IMR-90 (cell line): Measurements from ENCODE around the gene CKB. TPM values are rescaled to one million over a fixed set of nuclear protein-coding genes. Genes with fewer than 3 reads are reported as not detected.

Experiments used
- ATAC-seq: fragments of 200-7000 bp; cut with Tn5 transposase; 2 replicates; pipeline ENCODE4 v1.9.1; 2020; ENCODE audit warnings: low read depth, mild to moderate bottlenecking, moderate library complexity
- BruUV-seq: library from RNA; stranded (reverse); fragments of 400-500 nt; replicated peaks from 2 replicates; lab custom pipeline; 2021; lab: Mats Ljungman, UMichigan
- CTCF ChIA-PET: fragments of 300-600 bp; formaldehyde crosslinking; extraction: SDS; loops from one replicate; lab custom pipeline; 2021; ENCODE audit warnings: antibody characterized with exemption; lab: Yijun Ruan, JAX
- POLR2A ChIA-PET: fragments of 300-600 bp; sonication (Branson Sonifier 250); formaldehyde crosslinking; loops from one replicate; lab custom pipeline; 2022; ENCODE audit warnings: antibody characterized with exemption; ENCODE audit not compliant: unreplicated experiment; lab: Charles Lee
- DNase-seq: peaks from one replicate; pipeline ENCODE4 v3.0.0; 2013
- H2AFZ ChIP-seq: replicated peaks from 2 replicates; pipeline ENCODE3; 2013; ENCODE audit warnings: low read length, mild to moderate bottlenecking; ENCODE audit not compliant: poor library complexity
- H2AK5ac ChIP-seq: 2 replicates; pipeline ENCODE4 v1.6.1; 2013; ENCODE audit warnings: low read depth, low read length, inconsistent platforms
- H2AK9ac ChIP-seq: replicated peaks from 2 replicates; pipeline ENCODE3; 2013; ENCODE audit warnings: mild to moderate bottlenecking, low read depth, low read length, moderate library complexity; ENCODE audit not compliant: poor library complexity
- H2BK120ac ChIP-seq: 2 replicates; pipeline ENCODE4 v1.6.1; 2013; ENCODE audit warnings: low read depth, low read length, inconsistent platforms
- H2BK15ac ChIP-seq: 3 replicates; pipeline ENCODE4 v1.6.1; 2013; ENCODE audit warnings: low read depth, low read length, inconsistent platforms
- H2BK20ac ChIP-seq: 2 replicates; pipeline ENCODE4 v1.6.1; 2013; ENCODE audit warnings: low read depth, mild to moderate bottlenecking, inconsistent platforms, low read length, moderate library complexity
- H2BK5ac ChIP-seq: 2 replicates; pipeline ENCODE4 v1.6.1; 2013; ENCODE audit warnings: mild to moderate bottlenecking, low read depth, low read length, inconsistent platforms; ENCODE audit not compliant: poor library complexity, severe bottlenecking
- H3K14ac ChIP-seq: replicated peaks from 2 replicates; pipeline ENCODE4 v1.6.1; 2013; ENCODE audit warnings: low read depth, low read length, inconsistent platforms
- H3K18ac ChIP-seq: 2 replicates; pipeline ENCODE4 v1.6.1; 2013; ENCODE audit warnings: low read depth, low read length, control low read depth
- H3K23ac ChIP-seq: 2 replicates; pipeline ENCODE4 v1.6.1; 2013; ENCODE audit warnings: low read depth, low read length, inconsistent platforms
- H3K27ac ChIP-seq: 2 replicates; pipeline ENCODE4 v1.5.1; 2013; ENCODE audit warnings: mild to moderate bottlenecking, control low read depth, low read length; ENCODE audit not compliant: insufficient read depth
- H3K27me3 ChIP-seq: 2 replicates; pipeline ENCODE4 v1.6.1; 2013; ENCODE audit warnings: low read length; ENCODE audit not compliant: control insufficient read depth, insufficient read depth
- H3K36me3 ChIP-seq: 2 replicates; pipeline ENCODE4 v1.6.1; 2013; ENCODE audit warnings: low read length, mixed read lengths; ENCODE audit not compliant: control insufficient read depth, insufficient read depth
- H3K4ac ChIP-seq: 2 replicates; pipeline ENCODE4 v1.6.1; 2013; ENCODE audit warnings: low read depth, low read length, inconsistent platforms
- H3K4me1 ChIP-seq: 2 replicates; pipeline ENCODE4 v1.6.1; 2013; ENCODE audit warnings: low read length, mixed read lengths; ENCODE audit not compliant: control insufficient read depth, insufficient read depth
- H3K4me2 ChIP-seq: 2 replicates; pipeline ENCODE4 v1.6.1; 2013; ENCODE audit warnings: low read depth, mild to moderate bottlenecking, control low read depth, low read length, moderate library complexity
- H3K4me3 ChIP-seq: 2 replicates; pipeline ENCODE4 v1.5.1; 2013; ENCODE audit warnings: low read depth, mild to moderate bottlenecking, control low read depth, low read length, moderate library complexity; ENCODE audit not compliant: insufficient read depth
- H3K56ac ChIP-seq: 2 replicates; pipeline ENCODE4 v1.6.1; 2013; ENCODE audit warnings: low read length, inconsistent platforms; ENCODE audit not compliant: insufficient read depth; ENCODE audit errors: extremely low read depth
- H3K79me1 ChIP-seq, 2 experiments: 2 replicates each; pipeline ENCODE4 v1.6.1; 2013; ENCODE audit warnings: low read length in 2 of 2, inconsistent platforms in 1 of 2, low read depth in 1 of 2
- H3K9ac ChIP-seq: 2 replicates; pipeline ENCODE4 v1.6.1; 2013; ENCODE audit warnings: low read depth, low read length, control low read depth
- H3K9me1 ChIP-seq: 2 replicates; pipeline ENCODE4 v1.6.1; 2013; ENCODE audit warnings: low read length, inconsistent platforms; ENCODE audit not compliant: insufficient read depth
- H3K9me3 ChIP-seq: 2 replicates; pipeline ENCODE4 v1.6.1; 2013; ENCODE audit warnings: low read length; ENCODE audit not compliant: control insufficient read depth, insufficient read depth
- H4K20me1 ChIP-seq: 2 replicates; pipeline ENCODE4 v1.6.1; 2013; ENCODE audit warnings: low read length, inconsistent platforms; ENCODE audit not compliant: insufficient read depth
- H4K5ac ChIP-seq: 2 replicates; pipeline ENCODE4 v1.6.1; 2013; ENCODE audit warnings: mild to moderate bottlenecking, low read depth, low read length, control low read depth
- H4K8ac ChIP-seq, 2 experiments: 2 replicates each; pipeline ENCODE4 v1.6.1; 2013; ENCODE audit warnings: low read depth in 2 of 2, low read length in 2 of 2, control low read depth in 1 of 2, inconsistent platforms in 1 of 2
- H4K91ac ChIP-seq: 2 replicates; pipeline ENCODE4 v1.6.1; 2013; ENCODE audit warnings: low read depth, low read length, inconsistent platforms; ENCODE audit not compliant: insufficient read depth
- CHD1 ChIP-seq: IDR thresholded peaks from 2 replicates; pipeline ENCODE4 v1.6.1; 2012; ENCODE audit warnings: low read depth, low read length, improper control_type of control experiment
- MXI1 ChIP-seq: IDR thresholded peaks from 2 replicates; pipeline ENCODE4 v1.6.1; 2012; ENCODE audit warnings: low read depth, mild to moderate bottlenecking, low read length, moderate library complexity, borderline replicate concordance
- NFE2L2 ChIP-seq: fragments of 150-350 bp; IDR thresholded peaks from 2 replicates; pipeline ENCODE4 v1.6.1; 2016; ENCODE audit warnings: low read depth, mild to moderate bottlenecking, low read length
- WGBS, 2 experiments: methylation state at CpG; one replicate each; pipeline versions ENCODE4 v1.1.5 to v1.1.7; 2013; ENCODE audit warnings: missing lambda C conversion rate in 2 of 2; ENCODE audit not compliant: insufficient read length in 1 of 2; ENCODE audit errors: extremely low coverage in 2 of 2; 5-methylcytosine and 5-hydroxymethylcytosine counted together
- dilution Hi-C: fragments of 300-500 bp; cut with HindIII; formaldehyde crosslinking; loops from one replicate; pipeline ENCODE4 v1.14.3; 2018; ENCODE audit warnings: low sequenced_read_pairs; ENCODE audit not compliant: unreplicated experiment
- in situ Hi-C: fragments of 300-500 bp; cut with MboI; formaldehyde crosslinking; loops from 3 replicates; pipeline ENCODE4 v1.14.3; 2019; ENCODE audit warnings: low sequenced_read_pairs, inconsistent platforms, mixed read lengths
- intact Hi-C: fragments of 100-400 bp; cut with micrococcal nuclease; formaldehyde crosslinking; loops from 2 replicates; pipeline ENCODE4 v1.10.0; 2022
- polyA plus RNA-seq, 3 experiments: library from polyadenylated mRNA; depleted of rRNA; stranded (reverse); fragments of >200 nt; gene quantifications; 2 replicates each; pipeline ENCODE4 v1.2.3, GENCODE V29; 2012; ENCODE audit warnings: low replicate concordance in 1 of 3
- total RNA-seq: library from RNA; depleted of rRNA; stranded (reverse); fragments of >200 nt; gene quantifications from 2 replicates; pipeline ENCODE4 v1.2.3, GENCODE V29; 2012
- TF ChIP-seq, protein P1 (sequence below): fragments of 150-350 bp; IDR thresholded peaks from 2 replicates; pipeline ENCODE4 v1.6.1; 2017; ENCODE audit warnings: mild to moderate bottlenecking, antibody characterized with exemption, low read length, low read depth

Gene CKB
- total and polyA plus RNA-seq, 2 of the 4 experiments (the other 2 are of a cell fraction), result 17.7 to 82.6 TPM

DNA sequence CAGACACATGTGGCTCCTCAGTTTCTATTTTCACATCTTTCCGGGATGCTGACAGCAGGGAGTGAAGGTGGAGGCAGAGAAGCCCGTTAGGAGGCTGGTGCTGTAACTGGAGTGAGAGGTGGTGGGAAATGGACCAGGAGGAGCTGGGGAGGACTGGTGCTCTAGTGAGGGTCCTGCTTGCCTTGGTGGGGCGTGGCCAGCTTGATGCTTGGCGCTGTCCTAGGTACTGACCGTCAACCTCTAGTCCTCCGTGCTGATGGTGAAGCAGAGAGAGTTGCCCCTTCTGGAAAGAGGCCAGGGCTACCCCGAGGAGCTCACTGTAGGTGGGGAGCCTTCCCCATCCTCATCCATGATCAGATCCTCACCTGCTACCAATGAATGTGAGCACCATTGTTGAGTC, 7.8 kb upstream of the CKB start:
- Histone ChIP-seq H2BK20ac (no peak overlapping the region), H2AFZ (no peak overlapping the region), H3K18ac (no peak overlapping the region), H3K4me2 (no peak overlapping the region; the same call in 1 of the 2 replicates), H2BK5ac (no peak overlapping the region), H3K9me1 (peaks cover 13% of the 10 kb centered on the region), H2AK5ac (peak overlapping the region; percentile 4; the same call in 1 of the 2 replicates), H2BK15ac (no peak overlapping the region), H2BK120ac (no peak overlapping the region), H3K14ac (no peak overlapping the region), H3K23ac (no peak overlapping the region), H3K36me3 (peaks cover 11% of the 10 kb centered on the region; the same call in 1 of the 2 replicates), H4K20me1 (peaks cover 26% of the 10 kb centered on the region), H3K4ac (no peak overlapping the region), H3K9me3 (no peaks in the 10 kb centered on the region), H3K4me3 (no peak overlapping the region), H4K5ac (no peak overlapping the region), H3K9ac (no peak overlapping the region), H3K56ac (no peak overlapping the region), H2AK9ac (peak overlapping the region; percentile 79), H3K27me3 (no peaks in the 10 kb centered on the region), H4K91ac (no peak overlapping the region), H3K79me1 (peaks cover 0 to 44% of the 10 kb centered on the region in 2 experiments; a peak in 3 of 4 replicates), H3K27ac (no peak overlapping the region), H4K8ac (no peak overlapping the region), H3K4me1 (peaks cover 11% of the 10 kb centered on the region)
- DNase-seq (peak; percentile 13), ATAC-seq (no peak)
- BruUV-seq, result no TSS peak
- TF ChIP-seq NFE2L2 (no peak), CHD1 (no peak), MXI1 (0 out of 2 replicates have a peak, but pooled peaks have one; percentile 31)
- TF ChIP-seq, protein P1, sequence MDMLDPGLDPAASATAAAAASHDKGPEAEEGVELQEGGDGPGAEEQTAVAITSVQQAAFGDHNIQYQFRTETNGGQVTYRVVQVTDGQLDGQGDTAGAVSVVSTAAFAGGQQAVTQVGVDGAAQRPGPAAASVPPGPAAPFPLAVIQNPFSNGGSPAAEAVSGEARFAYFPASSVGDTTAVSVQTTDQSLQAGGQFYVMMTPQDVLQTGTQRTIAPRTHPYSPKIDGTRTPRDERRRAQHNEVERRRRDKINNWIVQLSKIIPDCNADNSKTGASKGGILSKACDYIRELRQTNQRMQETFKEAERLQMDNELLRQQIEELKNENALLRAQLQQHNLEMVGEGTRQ, result no peak
- POLR2A ChIA-PET, result no interaction called here
- intact Hi-C loops, result no loop called here
- dilution Hi-C loops, result no loop called here
- in situ Hi-C loops, result no loop called here
- CTCF ChIA-PET, result no interaction called here
- no CpG with 5 or more reads among the region's 7 CpGs for WGBS, 2 experiments
